PC-9 (cell line): Measurements from ENCODE around the gene PGA3.

Experiments
- CTCF ChIP-seq: fragments of 200-600 bp; sonication (generic); conservative IDR thresholded peaks from 2 replicates; pipeline ENCODE4 v1.6.1; 2017; ENCODE audit warnings: mixed run types, antibody characterized with exemption, mild to moderate bottlenecking, moderate library complexity
- EZH2 ChIP-seq: fragments of 200-600 bp; sonication (generic); IDR thresholded peaks from 2 replicates; pipeline ENCODE4 v1.8.0; 2017; ENCODE audit warnings: antibody characterized with exemption, low read depth

GRCh38 chr11:61259363-61259762 lies 56.0 kb downstream of the PGA3 start:
- TF ChIP-seq CTCF (no peak), EZH2 (no peak)
